Transverse colon (tissue), 4 donors: ENCODE results near the gene FAM219A. TPM values are rescaled to one million over a fixed set of nuclear protein-coding genes. Genes with fewer than 3 reads are reported as not detected.

Experiments used
- DNase-seq: peaks from one replicate; pipeline ENCODE4 v3.0.0-alpha.2; 2019
- H3K27ac ChIP-seq, 4 donors: fragments of 200-600 bp; sonication (generic); 2 replicates each; pipeline ENCODE4 v1.5.1; 2016 to 2018; ENCODE audit warnings: inconsistent platforms in 4 of 4
- H3K27me3 ChIP-seq: fragments of 200-600 bp; sonication (generic); 2 replicates; pipeline ENCODE4 v1.5.1; 2017; ENCODE audit warnings: inconsistent platforms
- H3K36me3 ChIP-seq, 4 donors: fragments of 200-600 bp; sonication (generic); 2 replicates each; pipeline ENCODE4 v1.5.1; 2017 to 2019; ENCODE audit warnings: inconsistent platforms in 4 of 4
- H3K4me1 ChIP-seq, 4 donors: fragments of 200-600 bp; sonication (generic); 2 replicates each; pipeline ENCODE4 v1.5.1; 2017 to 2020; ENCODE audit warnings: inconsistent platforms in 4 of 4
- H3K4me3 ChIP-seq, 4 donors: fragments of 200-600 bp; sonication (generic); 1 replicate in 1 of 4; 2 replicates in 3 of 4; pipeline versions ENCODE4 v1.5.1 to v1.6.1; 2017 to 2019; ENCODE audit warnings: inconsistent platforms in 4 of 4
- H3K9me3 ChIP-seq, 2 donors: fragments of 200-600 bp; sonication (generic); 2 replicates each; pipeline ENCODE4 v1.5.1; 2017 to 2019; ENCODE audit warnings: inconsistent platforms in 2 of 2
- CTCF ChIP-seq, 5 experiments: fragments of 200-600 bp in 3 of 5; fragments of 450-650 bp in 2 of 5; sonication (generic) in 3 of 5; IDR thresholded peaks; 1 replicate in 2 of 5; 2 replicates in 3 of 5; pipeline ENCODE4 v1.5.1; 2016 to 2017; ENCODE audit warnings: antibody characterized with exemption in 5 of 5, inconsistent platforms in 3 of 5, mild to moderate bottlenecking in 2 of 5, moderate library complexity in 1 of 5
- EP300 ChIP-seq: sonication (generic); formaldehyde crosslinking; IDR thresholded peaks from one replicate; pipeline ENCODE4 v1.6.1; 2017; ENCODE audit warnings: antibody characterized with exemption, low read depth
- POLR2A ChIP-seq: fragments of 450-650 bp; IDR thresholded peaks from one replicate; pipeline ENCODE4 v1.6.1; 2016; ENCODE audit warnings: antibody characterized with exemption, mild to moderate bottlenecking, moderate library complexity
- POLR2AphosphoS5 ChIP-seq, 3 donors: sonication (generic); formaldehyde crosslinking; IDR thresholded peaks; one replicate each; pipeline ENCODE4 v1.6.1; 2016; ENCODE audit warnings: antibody characterized with exemption in 3 of 3
- WGBS, 2 donors: methylation state at CpG; one replicate each; pipeline ENCODE4 v1.1.5; 2018; ENCODE audit warnings: low coverage in 1 of 2; 5-methylcytosine and 5-hydroxymethylcytosine counted together
- in situ Hi-C, 4 donors: fragments of 200-750 bp; cut with MboI; loops; one replicate each; pipeline versions ENCODE4 v1.15.0 to v1.15.1; 2017; ENCODE audit warnings: low sequenced_read_pairs in 3 of 4, low pct_ligation_motif_present in 1 of 4, low pct_unique_long_range_greater_than_20kb in 1 of 4
- intact Hi-C: fragments of 100-400 bp; cut with DNase I; formaldehyde crosslinking; loops from one replicate; pipeline ENCODE4 v1.15.1; 2023; ENCODE audit warnings: low total_unique reads
- total RNA-seq, 4 donors: library from RNA; depleted of rRNA; stranded (reverse); fragments of >200 nt; gene quantifications; one replicate each; pipeline ENCODE4 v1.1.0, GENCODE V29; 2016

Gene FAM219A
- total RNA-seq, 4 donors from 2014 or later, result 3.7 to 15.3 (median 8.0) TPM

GRCh38 chr9:34387239-34387638 is 71.1 kb downstream of the FAM219A start:
- H3K4me1 ChIP-seq, result no peaks in the 10 kb centered on the region
- WGBS, 2 donors, result 80% methylated on average over 4 of the region's 4 CpGs; no CpG with 5 or more reads in 1 of the 2 donors
- intact Hi-C loops, result no loop called here

GRCh38 chr9:34386656-34387055 is 71.7 kb downstream of the FAM219A start:
- TF ChIP-seq POLR2AphosphoS5 (IDR thresholded peaks at IDR 0.05) (no peak), CTCF (IDR thresholded peaks at IDR 0.05) (no peak), EP300 (no peak), POLR2A (no peak)
- intact Hi-C loops, result no loop called here

More at GRCh38 chr9:34387239-34387638, 71.1 kb downstream of the FAM219A start:
- Histone ChIP-seq H3K27me3 (peaks cover 11% of the 10 kb centered on the region), H3K9me3 (no peaks in the 10 kb centered on the region), H3K4me3 (no peak overlapping the region), H3K27ac (no peak overlapping the region), H3K36me3 (no peaks in the 10 kb centered on the region)
- in situ Hi-C loops, result loop anchor here in 1 of 4 donors (10.0 kb wide), 1 partner anchor 52 kb away; no protein-coding TSS in a partner anchor
- no peak for DNase-seq
- TF ChIP-seq POLR2AphosphoS5 (IDR thresholded peaks at IDR 0.05), result no peak
- TF ChIP-seq CTCF (IDR thresholded peaks at IDR 0.05), result no peak
- no peak for TF ChIP-seq POLR2A
- no peak for TF ChIP-seq EP300

GRCh38 chr9:34385561-34386230 is 72.7 kb downstream of the FAM219A start:
- WGBS, 2 donors, result 89% methylated on average over 6 of the region's 6 CpGs; no CpG with 5 or more reads in 1 of the 2 donors
- Histone ChIP-seq H3K36me3 (no peaks in the 10 kb centered on the region), H3K4me1 (peaks cover 0 to 10% (median 5%) of the 10 kb centered on the region in 4 donors), H3K4me3 (no peak overlapping the region), H3K27ac (no peak overlapping the region), H3K9me3 (no peaks in the 10 kb centered on the region), H3K27me3 (peaks cover 4% of the 10 kb centered on the region)
- intact Hi-C loops (no loop called here), in situ Hi-C loops (loop anchor here in 1 of 4 donors (10.0 kb wide), 1 partner anchor 51 kb away; no protein-coding TSS in a partner anchor)
- no peak for TF ChIP-seq POLR2A
- no peak for TF ChIP-seq EP300
- no peak for TF ChIP-seq CTCF (IDR thresholded peaks at IDR 0.05)
- no peak for TF ChIP-seq POLR2AphosphoS5 (IDR thresholded peaks at IDR 0.05)
- no peak for DNase-seq

More at GRCh38 chr9:34386656-34387055, 71.7 kb downstream of the FAM219A start:
- Histone ChIP-seq H3K27ac (no peak overlapping the region), H3K36me3 (no peaks in the 10 kb centered on the region), H3K4me1 (peaks cover 0 to 1% (median 0%) of the 10 kb centered on the region in 4 donors), H3K4me3 (no peak overlapping the region), H3K9me3 (no peaks in the 10 kb centered on the region), H3K27me3 (peaks cover 11% of the 10 kb centered on the region)
- in situ Hi-C loops, result loop anchor here in 1 of 4 donors (10.0 kb wide), 1 partner anchor 52 kb away; no protein-coding TSS in a partner anchor
- 90 to 100% methylated on average over 1 to 3 of the region's 3 CpGs for WGBS, 2 donors
- DNase-seq, result no peak

- 66 to 78% methylated on average over 5 to 7 of the region's 7 CpGs for whole genome bisulfite sequencing, 2 donors
- in situ Hi-C loops, result loop anchor here in 1 of 4 donors (10.0 kb wide), 1 partner anchor 50 kb away; no protein-coding TSS in a partner anchor
- H3K27me3 ChIP-seq, result no peaks in the 10 kb centered on the region
These were observed 73.8 kb downstream of the FAM219A start for GRCh38 chr9:34384368-34385165.

More at GRCh38 chr9:34384368-34385165, 73.8 kb downstream of the FAM219A start:
- Histone ChIP-seq H3K4me3 (no peak overlapping the region), H3K9me3 (no peaks in the 10 kb centered on the region), H3K36me3 (no peaks in the 10 kb centered on the region), H3K4me1 (peaks cover 11 to 20% (median 15%) of the 10 kb centered on the region in 4 donors), H3K27ac (no peak overlapping the region)
- TF ChIP-seq CTCF (IDR thresholded peaks at IDR 0.05) (no peak), EP300 (no peak)
- intact Hi-C loops, result loop anchor here (5.0 kb wide), 1 partner anchor 257 kb away; the partner anchor contains the start of gene DCAF12
- no peak for DNase-seq
